Thyroid gland (tissue), 4 donors: ENCODE measurements around the gene PIH1D1.

Experiments
- POLR2A ChIP-seq, 2 donors: fragments of 450-650 bp; IDR thresholded peaks; one replicate each; pipeline ENCODE4 v1.6.1; 2017; ENCODE audit warnings: antibody characterized with exemption in 2 of 2, mild to moderate bottlenecking in 2 of 2, moderate library complexity in 1 of 2
- TF ChIP-seq, protein P1 (sequence below), 6 experiments: fragments of 200-600 bp in 3 of 6; fragments of 450-650 bp in 3 of 6; sonication (generic) in 3 of 6; IDR thresholded peaks; one replicate each; pipeline ENCODE4 v1.5.1; 2016 to 2019; ENCODE audit warnings: antibody characterized with exemption in 6 of 6, mild to moderate bottlenecking in 2 of 6, inconsistent platforms in 1 of 6, moderate library complexity in 1 of 6

GRCh38 chr19:49418511-49418910, 33.1 kb downstream of the PIH1D1 start:
- TF ChIP-seq, protein P1, sequence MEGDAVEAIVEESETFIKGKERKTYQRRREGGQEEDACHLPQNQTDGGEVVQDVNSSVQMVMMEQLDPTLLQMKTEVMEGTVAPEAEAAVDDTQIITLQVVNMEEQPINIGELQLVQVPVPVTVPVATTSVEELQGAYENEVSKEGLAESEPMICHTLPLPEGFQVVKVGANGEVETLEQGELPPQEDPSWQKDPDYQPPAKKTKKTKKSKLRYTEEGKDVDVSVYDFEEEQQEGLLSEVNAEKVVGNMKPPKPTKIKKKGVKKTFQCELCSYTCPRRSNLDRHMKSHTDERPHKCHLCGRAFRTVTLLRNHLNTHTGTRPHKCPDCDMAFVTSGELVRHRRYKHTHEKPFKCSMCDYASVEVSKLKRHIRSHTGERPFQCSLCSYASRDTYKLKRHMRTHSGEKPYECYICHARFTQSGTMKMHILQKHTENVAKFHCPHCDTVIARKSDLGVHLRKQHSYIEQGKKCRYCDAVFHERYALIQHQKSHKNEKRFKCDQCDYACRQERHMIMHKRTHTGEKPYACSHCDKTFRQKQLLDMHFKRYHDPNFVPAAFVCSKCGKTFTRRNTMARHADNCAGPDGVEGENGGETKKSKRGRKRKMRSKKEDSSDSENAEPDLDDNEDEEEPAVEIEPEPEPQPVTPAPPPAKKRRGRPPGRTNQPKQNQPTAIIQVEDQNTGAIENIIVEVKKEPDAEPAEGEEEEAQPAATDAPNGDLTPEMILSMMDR (IDR thresholded peaks at IDR 0.05): no peak
- TF ChIP-seq POLR2A (IDR thresholded peaks at IDR 0.05): no peak
